Stimulated activated CD8-positive, alpha-beta memory T cell treated with anti-CD3 and anti-CD28 coated beads, Interleukin-12 subunit alpha, Interleukin-12 subunit beta, amount 100 ng/mL, for 4 hours (primary cell): ENCODE results near the gene PAX5.

ENCODE experiments used
- DNase-seq: peaks from one replicate; pipeline ENCODE4 v3.0.0-alpha.2; 2020; ENCODE audit warnings: low read depth

The PAX5 gene

DNA sequence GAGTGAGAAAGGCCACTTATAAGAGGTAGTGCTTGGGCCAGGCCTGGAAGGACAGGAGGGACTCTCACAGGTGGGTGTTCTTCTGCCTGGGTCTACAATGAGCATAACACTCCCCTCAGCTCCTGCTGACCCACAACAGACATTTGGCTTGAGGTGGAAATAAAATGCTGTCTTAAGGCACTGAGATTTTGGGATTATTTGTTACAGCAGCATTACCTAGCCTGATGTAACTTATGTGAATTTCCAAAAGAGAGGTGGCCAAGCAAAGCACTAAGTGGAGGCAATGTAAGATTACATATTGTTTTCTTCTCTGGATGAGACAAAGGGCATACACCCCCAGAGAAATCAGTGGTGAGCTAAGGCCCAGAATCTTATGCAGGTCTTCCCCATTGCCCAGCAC is 221.5 kb downstream of the PAX5 start:
- DNase-seq, result no peak

DNA sequence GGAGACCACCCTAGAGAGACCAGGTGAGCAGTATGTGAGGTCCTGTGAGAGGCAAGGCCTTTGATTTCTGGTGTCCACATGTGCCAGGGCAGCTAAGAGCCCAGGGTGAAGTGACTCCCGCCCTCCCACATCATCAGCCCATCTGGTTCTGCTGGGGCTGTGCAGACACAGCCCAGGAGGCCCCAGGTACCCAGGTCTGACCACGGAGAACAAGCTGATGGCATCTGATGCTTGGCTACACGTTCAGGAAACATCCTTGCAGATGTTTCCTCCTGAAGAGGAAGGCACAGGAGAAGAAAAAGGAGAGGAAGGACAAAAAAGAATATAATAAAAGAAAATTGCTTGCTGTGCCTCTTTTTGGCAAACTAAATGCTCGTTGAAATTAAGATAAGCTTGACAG is 225.8 kb downstream of the PAX5 start:
- DNase-seq, result no peak

DNA sequence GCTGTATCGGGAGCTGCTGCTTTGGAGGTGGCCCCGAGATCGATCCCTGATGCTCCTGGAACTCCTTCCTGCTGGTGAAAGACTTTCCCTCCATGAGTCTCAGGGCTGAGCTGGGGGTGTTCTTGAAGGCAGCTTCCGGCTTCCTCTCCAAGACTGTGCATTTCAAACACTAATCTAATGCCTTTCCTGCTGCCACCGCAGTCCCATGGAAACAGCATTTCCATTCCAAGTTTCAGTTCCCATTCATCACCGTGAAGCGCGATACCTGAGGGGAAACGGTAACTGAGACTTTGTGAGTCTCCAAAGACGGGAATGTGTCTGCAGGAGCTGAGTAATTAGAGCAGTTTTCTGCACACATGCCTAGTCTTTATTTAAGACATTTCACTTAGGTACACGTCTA is 230.1 kb downstream of the PAX5 start:
- no peak for DNase-seq

DNA sequence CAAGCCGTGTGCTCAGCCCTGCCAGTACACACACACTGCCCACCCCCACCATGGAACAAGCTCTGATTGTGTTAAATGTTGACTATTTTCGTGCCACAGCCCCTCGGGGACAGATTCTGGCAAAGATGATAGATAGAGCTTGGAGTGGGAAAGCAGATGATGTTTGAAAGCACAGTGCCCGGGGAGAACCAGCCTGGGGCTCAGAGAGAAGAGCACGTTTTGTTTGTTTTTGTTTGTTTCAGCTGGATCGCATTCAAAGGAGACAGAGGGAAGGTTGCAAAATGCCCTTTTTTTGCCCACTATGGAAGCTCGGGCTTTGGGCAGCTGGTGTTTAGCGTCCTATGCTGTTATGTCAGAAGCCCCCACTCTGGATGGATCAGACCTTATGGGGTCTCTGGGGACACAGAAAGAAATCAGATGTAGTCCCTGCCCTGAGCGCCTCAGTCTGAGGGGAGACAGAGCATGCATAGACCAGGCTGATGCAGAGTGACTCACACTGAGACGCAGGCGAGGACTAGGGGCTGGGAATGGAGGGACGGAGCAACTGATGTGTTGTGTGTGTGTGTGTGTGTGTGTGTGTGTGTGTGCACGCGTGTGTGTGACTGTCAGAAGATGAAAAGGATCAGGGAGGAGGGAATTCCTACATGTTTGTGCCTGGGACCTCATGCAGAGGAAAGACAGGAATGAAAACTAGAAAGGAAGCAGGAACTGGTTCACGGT is 231.7 kb downstream of the PAX5 start:
- no peak for DNase-seq

DNA sequence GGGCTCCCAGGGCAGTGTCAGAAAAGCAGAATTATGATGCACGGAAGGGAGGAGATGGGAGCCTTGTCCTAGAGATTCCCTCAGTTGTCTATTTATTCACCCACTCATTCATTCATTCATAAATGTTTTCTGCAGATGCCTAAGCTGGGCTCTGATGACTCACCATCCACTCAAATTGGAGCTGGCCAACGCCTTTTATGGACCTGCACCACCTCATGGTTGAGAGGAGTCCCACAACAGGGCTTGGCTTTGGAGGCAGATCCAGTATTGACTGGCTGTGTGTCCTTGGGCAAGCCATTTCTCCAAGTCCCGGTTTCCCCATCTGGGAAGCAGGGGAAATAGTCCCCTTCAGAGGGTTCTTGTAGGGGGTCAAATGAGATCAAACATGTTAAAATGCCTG is 233.6 kb downstream of the PAX5 start:
- DNase-seq, result no peak

DNA sequence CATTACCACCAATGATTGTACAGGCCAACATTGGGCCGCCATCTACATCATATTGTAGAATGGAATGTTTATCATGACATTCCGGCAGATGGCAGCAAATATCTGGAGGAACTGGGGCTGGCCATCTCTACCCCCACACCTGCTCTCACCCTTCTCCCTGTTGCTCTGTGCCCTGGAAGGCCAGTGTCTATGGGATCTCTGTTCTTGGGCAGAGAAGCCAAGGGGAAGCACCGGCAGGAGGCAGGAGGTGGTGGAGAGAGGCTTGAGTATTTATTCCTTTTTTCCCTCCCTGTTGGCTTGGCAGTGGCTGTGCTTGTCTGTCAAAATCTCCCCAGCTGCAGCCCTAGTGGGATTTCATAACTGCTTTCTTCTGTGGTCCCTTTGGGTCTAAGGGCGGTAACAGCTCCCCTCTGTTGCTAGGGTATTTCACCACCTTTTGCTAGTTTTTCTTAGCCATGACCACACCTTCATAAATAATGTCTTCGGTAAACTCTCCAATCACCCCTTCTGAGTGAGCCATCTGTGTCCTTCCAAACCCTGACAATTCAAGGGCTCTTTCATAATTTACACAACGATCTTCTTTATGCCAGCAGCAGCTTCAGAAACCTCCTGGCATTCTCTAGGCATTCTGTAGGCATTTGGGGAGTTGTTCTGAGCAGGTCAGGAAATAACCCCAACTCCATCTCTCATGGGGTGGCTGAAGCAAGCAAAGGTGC is 235.6 kb downstream of the PAX5 start:
- no peak for DNase-seq

DNA sequence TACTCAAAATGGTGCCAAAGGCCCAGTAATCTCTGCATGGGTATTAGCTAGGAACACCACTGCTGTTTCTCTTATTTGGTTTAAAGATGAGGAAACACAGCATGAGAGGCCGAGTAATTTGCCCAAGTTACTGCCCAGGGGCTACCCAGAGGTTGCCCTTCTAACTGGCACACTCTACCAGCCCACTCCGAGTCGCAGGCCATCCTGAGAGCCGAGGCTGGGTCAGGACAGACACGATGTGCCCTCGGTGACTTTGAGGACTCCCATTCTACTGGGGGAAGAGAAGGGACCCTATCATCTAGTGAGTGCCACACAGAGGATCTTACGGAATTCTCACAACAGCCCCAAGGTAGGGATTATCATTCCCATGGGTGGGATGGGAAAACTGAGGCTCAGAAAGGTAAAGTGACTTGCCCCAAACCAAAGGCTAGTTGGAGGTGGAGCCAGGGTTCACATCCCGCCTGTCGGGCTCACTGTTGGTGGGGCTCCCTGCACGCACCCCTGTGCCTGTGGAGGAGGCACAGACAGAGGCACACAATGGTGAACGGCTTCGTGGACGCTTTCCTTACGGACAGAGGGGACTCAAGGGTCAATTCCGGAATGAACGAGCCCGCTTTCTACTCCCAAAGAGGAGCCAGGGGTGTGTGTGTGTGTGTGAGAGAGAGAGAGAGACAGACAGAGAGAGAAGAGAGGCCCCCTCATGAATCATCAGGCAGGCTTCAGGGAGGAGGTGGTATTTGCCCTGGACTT is 236.4 kb downstream of the PAX5 start:
- DNase-seq, result no peak

DNA sequence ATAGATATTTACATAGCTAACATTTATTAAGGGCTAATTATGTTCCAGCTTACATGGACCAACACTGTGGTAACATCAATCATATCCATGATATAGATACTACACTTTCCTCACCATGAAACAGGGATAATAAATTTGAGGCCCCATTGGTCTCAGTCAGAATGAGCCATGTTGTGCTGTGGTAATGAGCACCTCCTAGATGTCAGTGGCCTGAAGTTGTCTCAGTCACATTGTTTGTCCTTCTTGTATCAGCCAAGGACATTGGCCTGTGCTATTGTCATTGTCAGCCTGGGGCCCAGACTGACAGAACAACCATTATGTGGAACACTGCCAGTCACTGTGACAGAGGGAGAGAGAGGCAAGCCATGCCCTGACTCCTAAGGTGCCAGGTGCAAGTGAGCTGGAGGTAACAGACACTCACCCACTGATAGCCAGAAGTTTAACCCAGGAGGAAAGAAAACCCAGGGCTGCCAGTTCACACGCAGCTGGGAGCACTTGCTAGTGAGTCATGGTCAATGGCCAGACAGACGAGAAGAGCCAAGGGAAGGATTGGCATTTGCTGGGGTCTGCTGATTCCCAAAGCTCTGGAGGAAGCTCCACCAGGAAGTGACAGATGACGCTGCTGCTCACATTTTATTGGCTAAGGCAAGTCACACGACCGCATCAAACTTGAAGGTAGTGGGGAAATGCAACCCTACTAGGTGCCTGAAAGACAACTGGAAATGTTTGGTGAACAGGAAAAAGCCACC is 237.2 kb downstream of the PAX5 start:
- DNase-seq, result no peak

DNA sequence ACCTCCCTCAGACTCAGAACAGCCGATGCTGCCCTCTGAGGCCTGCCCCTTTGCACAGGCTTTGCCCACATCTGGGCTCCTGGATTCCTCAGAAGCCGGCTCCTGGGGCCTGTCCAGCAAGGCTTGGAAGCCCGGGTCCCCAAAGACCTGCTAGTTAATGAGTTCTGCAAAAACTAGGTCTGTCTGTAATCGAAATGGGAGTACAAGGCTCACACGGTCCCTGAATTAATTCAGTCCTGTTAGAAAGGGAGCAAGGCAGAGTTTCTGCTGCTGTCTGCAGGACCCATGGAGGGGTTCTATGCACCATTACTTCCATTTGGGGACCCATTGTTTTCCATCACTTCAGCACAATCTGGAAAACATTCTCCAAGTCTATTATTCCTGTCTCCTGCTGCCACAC is 239.6 kb downstream of the PAX5 start:
- DNase-seq, result no peak

DNA sequence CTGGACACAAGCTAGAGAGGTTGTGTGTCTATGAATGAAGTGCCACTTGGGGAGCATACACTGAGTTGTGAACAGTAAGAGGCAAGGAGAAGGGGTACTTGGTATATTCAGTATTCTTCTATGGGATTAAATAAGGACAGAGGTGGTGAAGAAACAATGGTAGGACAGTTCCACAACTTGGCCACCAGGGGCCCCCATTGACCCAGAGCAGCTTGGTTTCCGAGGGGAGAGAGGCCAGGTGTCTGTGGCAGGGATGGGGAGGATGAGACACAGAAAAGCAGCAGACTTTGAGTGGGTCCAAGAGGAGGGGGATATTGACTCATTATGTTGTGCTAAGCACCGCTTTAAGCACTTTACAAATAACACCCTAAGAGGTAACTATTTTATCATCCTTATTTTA is 240.8 kb downstream of the PAX5 start:
- DNase-seq, result no peak

DNA sequence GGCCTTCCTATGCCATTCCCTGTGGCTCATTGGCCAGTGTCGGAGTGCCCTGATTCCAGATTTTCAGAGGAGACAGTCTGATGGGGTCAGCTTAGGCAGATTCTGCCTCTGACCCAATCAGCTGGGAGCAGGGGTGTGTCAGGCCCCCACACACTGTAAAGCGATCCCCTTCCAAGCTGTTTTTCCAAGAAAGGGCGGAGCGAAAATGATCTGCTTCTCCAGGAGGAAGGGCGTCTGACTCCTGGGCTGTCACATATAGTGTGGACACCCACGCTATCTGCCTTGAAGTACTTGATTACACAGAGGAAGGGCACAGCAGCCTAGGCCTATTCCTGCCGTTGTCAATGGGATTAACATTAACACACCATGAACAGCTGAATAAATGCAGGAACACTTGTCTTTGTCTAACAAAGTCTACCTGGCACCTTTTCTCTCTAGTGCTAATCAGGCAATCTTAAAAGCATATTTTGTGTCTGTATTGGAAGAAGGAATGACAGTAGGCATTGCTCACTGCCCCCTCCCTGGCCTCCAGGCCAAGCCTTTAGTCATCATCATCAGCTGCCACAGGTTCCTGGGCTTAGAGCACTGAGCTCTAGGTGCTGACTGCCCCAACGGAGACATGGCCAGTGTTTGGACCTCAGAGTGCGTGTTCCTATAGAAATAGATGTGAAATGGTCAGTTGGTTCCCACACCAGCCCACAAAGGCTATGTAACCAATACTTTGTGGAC is 242.7 kb downstream of the PAX5 start:
- DNase-seq, result no peak

DNA sequence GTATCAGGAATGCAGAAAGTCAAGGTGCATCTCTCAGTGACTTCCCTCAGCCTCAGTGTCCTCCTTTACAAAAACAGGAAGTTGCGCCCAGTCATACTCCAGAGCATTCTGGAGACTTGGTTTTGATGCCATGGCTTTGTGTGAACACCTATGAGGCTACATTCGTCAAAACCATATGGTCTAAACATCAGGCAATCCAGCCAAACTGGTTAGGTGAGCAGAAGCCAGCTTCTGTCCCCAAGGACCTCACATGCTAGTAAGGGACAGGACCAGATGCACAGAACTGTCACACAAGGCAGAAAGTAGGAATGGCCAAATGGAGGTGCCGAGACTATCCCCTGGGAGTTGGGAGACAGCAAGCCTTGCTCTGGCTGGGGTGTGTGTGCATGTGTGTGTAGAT is 244.2 kb downstream of the PAX5 start:
- DNase-seq, result no peak

DNA sequence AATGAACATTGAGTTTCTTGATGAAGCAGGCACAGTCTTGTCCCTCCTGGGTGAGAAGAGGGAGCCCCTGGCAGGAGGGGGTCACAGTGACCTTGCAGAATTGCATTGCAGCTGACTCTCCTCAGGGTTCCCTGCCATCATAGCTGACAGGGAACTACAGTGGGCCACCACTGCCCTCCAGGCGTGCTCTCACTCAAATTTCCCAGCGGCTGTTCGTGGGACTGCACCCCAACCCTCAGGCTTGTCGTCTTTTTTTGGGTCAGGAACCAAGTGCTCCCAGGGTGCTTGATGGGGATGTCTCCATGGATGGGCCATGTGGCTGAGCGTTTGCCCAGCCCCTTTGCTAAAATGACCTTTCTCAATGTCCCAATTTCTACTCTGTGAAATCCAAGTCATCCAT is 245.5 kb downstream of the PAX5 start:
- DNase-seq, result no peak

DNA sequence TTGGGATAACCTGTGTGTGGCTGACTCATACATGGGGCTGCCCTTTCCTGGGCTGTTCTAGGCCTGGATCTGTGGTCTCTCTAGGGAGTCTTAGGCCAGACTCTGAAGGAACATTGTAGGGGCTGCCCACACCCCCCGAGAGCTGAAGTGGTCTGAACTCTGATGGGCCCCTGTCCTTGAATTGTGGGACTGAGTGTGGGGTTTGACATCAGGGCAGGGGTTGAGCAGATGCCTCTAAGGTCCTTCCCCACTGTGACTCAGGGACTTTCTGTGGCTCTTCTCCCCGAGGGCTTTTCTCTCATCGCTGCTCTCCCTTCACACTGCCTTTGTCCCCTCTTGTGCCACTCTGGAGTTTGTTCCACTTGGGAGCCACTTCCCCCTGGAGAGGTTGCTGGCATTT is 246.4 kb downstream of the PAX5 start:
- no peak for DNase-seq
